ENCODE data around the gene DAB1.
"Not testable (repeated sequence)": the region's sequence is repeated elsewhere in the genome, so short reads cannot be mapped to it uniquely, and the experiment has no call there.

The DAB1 gene

DNA sequence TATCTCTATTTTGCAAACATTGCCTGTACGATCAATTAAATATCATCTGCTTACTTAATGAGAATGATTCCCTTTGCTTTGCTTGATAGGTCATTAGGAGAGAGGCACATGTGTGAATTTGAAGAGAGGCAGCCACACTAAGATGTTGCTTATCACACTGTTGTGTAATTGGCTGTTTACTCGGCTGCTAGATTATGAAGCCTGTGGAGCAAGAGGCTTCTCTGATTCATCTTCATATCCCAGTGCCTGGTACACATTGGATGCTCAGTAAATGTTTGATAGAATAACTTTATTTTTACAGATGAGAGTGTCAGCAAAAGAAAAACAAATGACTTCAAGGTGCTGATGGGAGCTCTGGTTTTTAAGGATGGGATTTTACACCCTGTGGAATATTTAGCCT is 301.8 kb downstream of the DAB1 start:
- DNase-seq (ENCODE audit: low read depth in 2 of 2), result no peak

DNA sequence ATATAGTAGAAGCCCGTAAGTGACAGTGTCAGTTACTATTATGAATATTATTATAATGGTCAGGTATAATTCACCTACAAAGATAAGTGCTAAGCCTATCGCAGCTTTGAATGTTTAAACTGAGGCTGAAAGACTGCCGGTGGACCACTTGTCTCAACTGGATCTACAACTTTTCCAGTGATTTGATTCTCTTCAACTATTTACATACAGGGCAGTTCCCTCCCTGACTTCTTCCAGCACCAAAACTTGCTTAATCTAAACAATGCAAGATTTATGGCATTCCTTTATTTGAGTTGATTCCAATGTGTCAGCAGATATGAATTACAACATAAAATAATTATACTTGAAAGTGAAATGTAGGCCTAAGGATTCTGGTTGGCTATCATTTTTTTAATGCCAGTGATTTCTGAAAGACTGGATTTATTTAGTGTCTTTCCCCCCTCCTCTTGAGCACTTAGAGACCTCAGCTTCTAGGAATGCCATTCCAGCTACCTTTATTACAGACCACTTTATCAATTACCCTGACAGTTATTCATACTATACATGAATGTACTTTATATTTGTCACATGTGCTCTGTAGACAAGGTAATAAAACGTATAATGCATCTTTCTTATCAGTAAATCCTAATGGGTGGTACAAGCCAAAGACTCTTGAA is 304.8 kb downstream of the DAB1 start:
- DNase-seq (ENCODE audit: low read depth in 2 of 2), result no peak

DNA sequence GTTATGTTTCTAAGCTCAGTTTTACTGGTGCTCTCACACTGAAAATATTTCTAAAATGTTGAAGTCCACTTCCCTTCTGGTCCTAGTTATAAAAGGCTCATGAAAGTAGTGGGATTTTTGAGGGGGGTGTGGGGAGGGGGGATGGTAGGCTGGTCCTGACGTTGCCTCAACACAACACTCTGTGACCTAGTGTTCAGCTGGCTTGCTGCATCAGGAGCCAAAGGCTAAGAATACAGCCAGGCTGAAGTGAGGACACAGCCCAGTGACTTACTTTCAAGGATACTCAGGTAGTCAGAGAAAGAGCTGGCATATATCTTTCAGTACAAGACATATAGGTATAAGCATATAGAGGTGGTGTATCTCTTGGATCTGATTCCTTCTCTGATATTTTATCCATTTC is 306.1 kb downstream of the DAB1 start:
- DNase-seq (ENCODE audit: low read depth in 2 of 2), result no peak

DNA sequence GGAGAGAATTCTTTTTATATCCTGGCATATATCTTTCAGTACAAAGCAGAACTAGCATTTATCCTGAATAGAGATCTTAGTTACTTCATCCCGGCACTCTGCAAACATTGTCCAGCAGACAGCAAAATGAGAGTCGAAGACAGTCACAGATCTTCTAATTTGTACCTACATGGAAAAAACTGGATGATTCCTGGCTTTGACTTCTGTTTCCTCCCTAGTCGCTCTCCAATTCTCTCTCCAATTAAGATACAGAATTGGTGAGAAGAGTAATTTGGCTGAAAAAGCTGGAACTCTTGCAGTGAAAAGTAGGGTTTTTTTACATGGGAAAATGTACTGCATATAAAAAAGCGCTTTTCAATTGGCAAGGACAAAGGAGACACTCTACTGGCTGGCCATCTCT is 307.0 kb downstream of the DAB1 start:
- DNase-seq (ENCODE audit: low read depth in 2 of 2), result no peak

DNA sequence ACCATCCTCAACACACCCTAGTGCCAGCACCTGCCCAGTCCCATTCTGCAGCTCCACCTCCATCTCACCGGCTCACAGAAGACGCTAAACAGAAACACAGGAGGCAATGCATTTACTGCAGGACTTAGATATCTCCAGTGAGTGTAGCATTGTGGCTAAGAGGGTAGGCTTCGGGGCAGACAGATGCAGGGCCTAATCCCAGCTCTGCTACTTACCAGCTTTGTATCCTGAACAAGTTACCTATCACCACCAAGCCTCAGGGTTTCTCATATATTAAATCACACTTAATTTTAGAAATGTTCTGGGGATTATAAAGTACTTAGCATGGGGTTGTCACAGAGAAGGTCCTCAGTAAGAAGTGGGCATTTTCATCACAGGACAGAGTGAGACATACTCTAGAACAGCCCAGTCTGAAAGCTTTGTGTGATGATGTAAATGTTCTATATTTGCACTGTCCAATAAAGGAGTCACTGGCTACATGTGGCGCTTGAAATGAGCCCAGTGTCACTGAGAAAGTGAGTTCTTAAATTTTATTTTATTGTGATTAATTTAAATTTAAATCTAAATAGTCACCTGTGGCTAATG is 308.7 kb downstream of the DAB1 start:
- no peak for DNase-seq (ENCODE audit: low read depth in 2 of 2)

DNA sequence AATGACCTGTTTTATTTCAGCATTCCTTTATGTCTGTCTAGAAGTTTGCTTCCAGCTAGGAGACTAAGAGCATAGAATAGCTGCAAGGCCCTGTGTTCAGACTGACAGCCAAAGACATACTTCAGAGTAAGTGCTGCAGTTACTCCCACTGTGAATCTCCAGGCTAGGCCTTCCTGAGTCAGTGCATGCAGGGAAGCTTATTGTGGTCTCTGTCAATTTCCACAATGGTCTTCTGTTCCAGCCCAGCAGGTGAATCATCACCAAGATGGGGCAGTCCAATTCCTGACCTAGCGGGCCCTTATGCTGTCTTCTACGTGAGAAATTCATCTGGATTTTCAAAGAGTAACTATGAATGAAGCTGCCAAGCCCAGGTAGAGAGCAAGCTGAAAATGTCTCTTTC is 311.7 kb downstream of the DAB1 start:
- DNase-seq (ENCODE audit: low read depth in 2 of 2), result no peak

DNA sequence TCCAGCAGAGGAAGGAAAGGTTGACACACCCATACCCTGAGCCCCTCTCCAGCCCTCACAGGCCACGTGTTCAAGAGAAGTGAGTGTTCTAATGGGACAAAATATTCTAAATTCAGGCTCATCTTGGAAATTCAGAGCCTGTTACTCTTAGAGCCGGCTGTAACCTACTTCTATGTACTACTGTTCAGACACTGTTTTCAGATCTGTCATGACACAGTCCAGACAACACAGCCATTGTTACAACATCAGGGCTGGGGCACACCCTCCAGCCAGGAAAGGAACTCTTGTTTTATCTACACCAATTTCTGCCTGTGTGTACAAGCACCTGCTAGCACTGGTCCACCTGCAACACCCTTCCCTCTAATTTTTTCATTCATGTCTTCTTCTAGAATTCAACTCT is 312.7 kb downstream of the DAB1 start:
- DNase-seq (ENCODE audit: low read depth in 2 of 2), result no peak

DNA sequence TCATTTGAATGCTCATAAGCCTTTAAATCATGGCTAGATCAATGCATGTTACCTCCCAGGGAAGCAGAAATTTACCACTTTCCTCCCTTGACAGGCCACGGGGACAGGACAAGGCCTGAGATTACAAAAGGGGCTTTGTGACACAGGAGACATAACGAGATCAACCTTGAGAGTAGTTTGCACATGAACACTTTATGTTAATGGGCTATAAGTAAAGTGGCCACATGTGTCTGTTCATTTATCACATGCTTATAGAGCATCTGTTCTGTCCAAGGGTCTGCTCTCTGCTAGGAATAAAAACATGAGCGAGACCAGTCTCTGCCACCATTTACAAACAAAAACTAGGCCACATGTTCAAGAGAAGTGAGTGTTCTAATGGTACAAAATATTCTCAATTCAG is 314.0 kb downstream of the DAB1 start:
- DNase-seq (ENCODE audit: low read depth in 2 of 2), result no peak

DNA sequence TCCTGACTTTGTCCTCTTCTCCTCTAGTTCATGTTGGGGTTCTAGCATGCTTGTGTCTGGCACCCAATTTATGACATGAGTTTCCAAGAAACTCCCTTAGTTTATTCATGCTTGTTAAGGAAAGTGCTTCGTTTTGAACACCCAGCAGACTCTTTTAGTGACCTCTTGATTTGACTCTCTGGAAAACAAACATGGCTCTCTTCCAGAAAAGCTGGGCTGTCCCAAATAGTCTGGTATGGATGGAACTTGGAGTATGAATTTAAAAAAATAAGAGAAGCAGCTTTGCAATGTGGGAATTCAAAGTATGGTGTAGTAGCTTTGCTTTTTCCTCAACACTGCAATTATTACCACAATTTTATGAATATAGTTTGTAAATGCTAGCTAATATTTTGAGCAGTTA is 314.6 kb downstream of the DAB1 start:
- DNase-seq (ENCODE audit: low read depth in 2 of 2), result no peak

DNA sequence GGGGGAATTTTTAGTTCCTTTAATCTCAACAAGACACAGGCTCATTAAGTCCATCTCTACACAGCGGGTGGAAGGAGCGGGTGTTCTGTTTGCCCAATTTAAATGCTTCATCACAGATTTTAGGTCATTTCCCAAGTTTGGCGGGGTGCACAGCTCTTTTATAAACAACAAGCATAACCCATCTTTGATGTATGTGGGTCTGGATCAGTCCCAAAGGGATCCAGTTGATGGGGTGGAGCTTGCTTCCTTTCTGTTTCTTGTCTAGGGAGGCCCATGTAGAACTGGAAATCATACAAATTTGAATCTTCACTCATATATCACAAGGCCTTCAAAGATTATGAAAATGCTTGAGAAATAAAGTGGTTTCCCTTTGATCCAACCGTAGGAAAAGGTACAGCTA is 317.6 kb downstream of the DAB1 start:
- DNase-seq (ENCODE audit: low read depth in 2 of 2), result no peak

DNA sequence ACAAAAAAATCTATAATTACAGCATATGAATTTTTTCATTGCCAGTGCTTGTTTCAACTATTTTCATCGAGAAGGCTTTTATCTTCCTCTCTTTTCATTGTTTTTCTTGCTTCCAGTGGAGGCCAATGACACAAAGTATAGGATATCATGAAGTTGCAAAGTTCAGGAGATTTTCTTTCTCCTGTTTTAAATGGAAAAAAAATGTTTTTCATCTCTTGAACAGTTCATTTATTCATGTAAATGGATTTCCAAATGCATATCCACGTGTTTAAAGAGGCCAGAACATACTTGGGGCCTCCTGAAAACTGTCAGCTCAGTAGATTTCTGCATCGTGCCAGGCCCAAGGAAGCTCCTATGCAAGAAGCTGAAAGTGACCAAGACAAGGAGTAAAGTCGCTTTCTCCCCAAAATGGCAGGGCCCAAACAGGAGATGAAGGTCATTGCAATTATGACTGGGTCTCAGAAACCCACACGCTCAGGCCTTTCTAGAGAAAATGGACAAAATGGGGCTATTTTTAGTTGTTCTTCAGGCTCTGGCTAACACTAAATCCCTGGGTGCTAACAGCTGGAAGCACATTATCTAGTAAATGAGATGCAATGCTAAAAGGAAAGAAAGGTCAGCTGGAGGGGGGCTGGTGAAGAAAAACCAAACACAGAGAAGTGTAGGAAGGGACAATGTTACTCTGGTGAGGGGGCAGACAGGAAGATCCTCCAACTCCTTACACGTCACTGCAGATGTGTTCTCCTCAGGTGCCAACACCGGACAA is 321.1 kb downstream of the DAB1 start:
- no peak for DNase-seq (ENCODE audit: low read depth in 2 of 2)

DNA sequence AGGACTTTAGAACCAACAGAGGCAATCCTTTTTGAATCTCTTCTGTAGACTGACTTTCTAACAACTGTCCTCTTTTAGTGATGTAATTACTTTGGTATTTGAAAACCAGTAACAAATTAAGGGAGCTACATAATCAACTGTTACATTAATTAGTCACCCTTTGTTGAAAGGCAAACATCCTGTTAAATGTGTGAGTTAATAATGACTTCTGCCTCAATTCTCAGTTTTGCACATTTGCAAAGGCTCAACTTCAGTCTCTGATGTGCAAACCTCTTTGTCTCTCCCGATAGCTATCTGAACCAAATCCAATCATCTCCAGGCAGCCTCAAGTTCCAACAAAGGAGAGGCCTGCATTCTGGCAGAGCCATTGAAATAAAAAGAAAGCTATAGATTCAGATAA is 322.7 kb downstream of the DAB1 start:
- DNase-seq (ENCODE audit: low read depth in 2 of 2), result no peak

DNA sequence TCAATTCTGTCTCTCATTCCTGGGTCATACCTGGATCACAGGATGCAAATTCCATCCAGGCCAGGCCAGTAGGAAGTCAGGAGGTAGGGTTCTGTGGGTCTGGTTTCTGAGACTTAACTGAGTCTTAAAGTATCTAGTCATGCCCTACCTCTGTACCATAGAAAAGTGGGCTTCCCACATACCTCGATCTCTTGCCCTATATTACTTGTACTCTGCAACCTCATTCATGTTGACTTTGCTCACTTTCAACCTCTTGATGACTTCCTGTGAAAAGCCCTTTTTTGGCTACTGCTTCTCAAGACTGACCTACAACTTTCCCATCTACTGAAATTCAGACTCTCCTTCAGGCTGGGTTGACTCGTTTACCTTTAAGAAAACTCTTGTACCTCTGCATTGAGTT is 329.1 kb downstream of the DAB1 start:
- no peak for DNase-seq (ENCODE audit: low read depth in 2 of 2)

DNA sequence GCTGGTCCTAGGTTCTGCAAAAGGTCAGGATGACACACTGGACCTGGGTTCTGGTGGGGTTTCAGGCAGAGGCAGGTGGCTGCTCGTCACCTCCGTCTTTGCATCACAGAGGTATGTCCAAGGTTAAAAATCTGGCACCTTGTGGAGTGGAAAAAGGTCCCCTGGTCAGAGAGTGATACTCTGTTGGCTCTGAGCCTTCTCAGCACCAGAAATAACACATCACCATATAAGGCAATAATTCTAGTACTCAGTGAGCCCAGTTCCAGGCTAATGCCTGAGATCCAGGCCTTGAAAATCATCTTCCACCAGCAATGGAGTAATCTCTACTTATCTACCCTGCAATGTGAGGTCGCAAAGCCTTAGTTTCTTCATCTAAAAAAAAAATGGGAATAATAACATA is 330.7 kb downstream of the DAB1 start:
- DNase-seq (ENCODE audit: low read depth in 2 of 2), result no peak

DNA sequence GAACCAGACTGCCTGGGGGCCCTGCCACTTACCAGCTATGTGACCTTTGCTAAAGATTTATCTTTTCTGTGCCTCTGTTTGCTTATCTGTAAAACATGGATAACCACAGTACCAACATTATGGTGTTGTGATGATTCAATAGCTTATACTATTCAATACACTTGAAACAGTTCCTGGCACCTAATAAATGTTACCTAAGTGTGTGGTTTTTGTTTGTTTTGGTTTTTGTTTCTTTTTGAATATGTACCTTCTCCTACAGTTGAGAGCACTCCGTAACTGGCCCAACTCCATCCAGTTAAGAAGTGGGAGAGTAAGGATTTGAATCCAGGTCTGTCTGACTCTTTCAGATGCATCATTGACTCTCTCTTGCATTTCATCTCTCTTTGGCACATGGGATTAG is 332.2 kb downstream of the DAB1 start:
- no peak for DNase-seq (ENCODE audit: low read depth in 2 of 2)

DNA sequence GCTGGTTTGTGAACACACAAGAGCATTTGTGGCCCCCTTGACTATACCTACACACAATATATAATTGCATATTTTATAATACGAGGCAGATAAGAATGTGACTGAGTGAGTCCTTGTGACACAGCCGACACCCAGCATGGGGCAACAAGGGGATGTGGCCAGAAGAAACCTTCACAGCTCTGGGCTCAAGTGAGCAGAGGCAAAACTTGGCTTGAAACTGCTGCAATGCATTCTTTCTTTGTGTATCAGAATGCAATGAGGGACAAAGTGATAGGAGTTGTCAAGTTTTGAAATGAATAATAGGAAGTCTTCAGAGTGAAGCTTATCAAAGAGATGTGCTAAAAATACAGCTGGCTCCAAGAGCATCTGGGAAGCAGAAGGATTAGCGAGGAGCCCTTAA is 334.0 kb downstream of the DAB1 start:
- DNase-seq (ENCODE audit: low read depth in 2 of 2), result no peak

DNA sequence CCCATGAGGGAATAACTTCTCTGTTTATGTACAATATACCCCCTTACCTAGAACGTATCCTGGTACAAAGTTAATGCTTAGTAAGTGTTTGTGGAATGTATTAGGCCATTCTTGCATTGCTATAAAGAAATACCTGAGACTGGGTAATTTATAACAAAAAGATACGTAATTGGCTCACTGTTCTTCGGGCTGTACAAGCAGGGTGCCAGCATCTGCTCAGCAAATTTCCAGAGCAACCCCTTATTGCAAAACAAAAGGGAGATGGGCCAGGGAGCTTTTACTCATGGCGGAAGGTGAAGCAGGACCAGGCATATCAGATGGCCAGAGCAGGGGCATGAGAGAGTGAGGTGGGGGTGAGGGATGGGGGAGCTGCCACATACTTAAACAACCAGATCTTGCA is 334.6 kb downstream of the DAB1 start:
- DNase-seq (ENCODE audit: low read depth in 2 of 2), result no peak

DNA sequence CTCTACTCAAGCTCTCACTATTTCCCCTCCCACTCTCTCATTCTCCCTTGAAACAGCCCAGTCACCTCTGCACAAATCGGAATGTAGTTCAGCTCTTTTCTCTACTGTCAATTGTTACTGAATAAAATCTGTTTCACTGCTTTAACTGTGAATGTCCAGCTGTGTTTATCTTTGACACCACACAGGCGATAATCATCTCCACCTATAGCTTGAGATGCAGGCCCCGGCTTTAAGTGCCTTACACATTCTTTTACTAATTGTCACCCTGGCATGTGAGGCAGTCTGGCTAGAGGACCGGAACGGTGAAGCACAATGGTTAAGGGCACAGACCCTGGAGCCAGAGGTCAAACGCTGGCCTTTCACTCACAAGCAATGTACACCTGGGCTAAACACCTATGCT is 335.2 kb downstream of the DAB1 start:
- DNase-seq (ENCODE audit: low read depth in 2 of 2), result no peak

DNA sequence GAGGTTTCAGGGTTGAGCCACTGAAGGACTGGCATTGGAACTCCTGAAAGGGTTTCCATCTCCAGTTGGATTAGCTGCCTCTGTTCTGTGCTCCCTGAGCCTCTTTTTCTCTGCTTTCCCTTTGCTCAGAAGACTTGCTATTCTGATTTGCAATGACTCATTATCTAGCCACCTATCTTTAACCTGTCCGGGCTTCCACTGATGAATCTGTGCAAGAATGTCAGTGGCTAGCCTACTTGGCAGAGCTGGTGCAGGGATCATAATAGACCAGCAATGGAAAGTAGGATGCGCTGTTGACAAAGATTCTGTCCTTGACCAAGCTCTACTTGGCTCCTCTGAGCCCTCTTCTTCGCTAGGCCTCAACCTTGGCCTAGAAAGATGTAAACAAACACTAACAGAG is 336.2 kb downstream of the DAB1 start:
- not testable (repeated sequence) for DNase-seq (ENCODE audit: low read depth in 2 of 2)

DNA sequence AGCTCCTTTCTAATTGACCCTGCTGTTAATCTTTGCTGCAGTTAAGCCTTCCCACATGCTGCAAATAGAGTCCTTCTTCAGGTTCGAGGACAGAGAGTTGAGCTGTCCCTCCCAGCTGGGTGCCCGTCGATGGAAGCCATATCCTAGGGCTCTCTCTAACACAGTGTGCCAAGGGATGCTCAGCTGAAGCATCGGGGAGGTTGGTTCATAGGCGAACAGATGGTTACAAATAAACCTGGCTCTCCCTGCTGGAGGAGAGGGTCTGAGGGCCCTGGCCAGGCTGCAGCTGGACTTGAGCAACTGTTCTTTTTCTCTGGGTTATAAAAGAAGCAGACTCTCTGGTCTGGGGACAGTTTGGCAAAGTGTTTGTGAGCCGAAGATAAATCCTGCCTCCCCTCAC is 337.7 kb downstream of the DAB1 start:
- no peak for DNase-seq (ENCODE audit: low read depth in 2 of 2)

DNA sequence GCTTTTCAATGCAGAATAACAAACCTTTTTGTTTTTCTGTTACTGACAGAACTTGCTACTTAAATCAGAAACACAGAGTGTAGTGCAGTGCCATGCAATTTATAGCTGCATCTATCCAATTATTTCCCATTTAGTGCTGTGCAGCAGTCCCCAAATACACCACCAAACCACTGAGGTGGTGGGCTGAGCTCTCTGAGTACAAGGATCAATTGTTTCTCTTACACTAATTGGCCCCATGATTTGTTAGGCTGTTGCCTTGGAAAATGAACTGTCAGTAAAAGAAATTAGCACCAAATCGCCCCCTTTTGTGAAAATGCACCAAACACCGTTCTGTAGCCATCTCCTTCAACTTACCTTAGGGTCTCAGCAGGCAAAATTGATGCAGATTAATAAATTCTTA is 339.2 kb downstream of the DAB1 start:
- DNase-seq (ENCODE audit: low read depth in 2 of 2), result no peak

DNA sequence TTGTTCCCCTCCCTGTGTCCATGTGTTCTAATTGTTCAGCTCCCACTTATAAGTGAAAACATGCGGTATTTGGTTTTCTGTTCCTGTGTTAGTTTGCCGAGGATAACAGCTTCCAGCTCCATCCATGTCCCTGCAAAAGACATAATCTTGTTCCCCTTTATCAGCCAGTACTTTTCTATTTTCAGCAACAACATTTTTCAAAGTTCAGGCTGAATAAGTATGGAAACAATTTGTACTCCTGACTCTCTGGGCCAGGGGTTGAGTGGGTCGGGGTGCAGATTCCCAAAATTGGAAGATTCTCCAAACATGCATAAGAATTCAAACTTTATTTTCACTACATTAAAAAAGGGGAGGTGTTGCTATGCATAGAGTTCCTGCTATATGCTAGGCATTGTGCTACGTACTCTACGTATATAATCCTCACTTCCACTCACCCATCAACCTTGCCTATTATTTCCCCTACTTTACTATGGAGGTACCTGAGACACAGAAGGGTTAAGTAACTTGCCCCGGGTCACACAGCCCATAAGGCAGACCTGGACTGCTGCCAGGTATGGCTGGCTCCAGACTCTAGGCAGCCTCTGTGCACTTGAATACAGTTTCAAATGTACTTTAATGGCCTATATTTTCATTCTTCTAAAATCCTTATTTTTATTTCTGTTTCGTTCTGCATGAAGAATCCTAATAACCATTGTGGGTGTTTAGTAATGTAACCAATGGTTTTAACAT is 341.0 kb downstream of the DAB1 start:
- DNase-seq (ENCODE audit: low read depth in 2 of 2), result no peak
